A673 (cell line): ENCODE measurements around the gene SPRR1B.

Experiments
- CTCF ChIP-seq: fragments of 300-800, 200-600 bp; sonication (generic); conservative IDR thresholded peaks from 2 replicates; pipeline ENCODE4 v1.5.1; 2017; ENCODE audit warnings: low read depth, mild to moderate bottlenecking, antibody characterized with exemption, low read length, moderate library complexity, mixed read lengths
- EZH2 ChIP-seq: fragments of 200-600 bp; sonication (generic); IDR thresholded peaks from 2 replicates; pipeline ENCODE4 v1.6.1; 2017; ENCODE audit warnings: borderline replicate concordance, low read depth, mild to moderate bottlenecking, mixed read lengths, antibody characterized with exemption, low read length; ENCODE audit not compliant: poor library complexity, severe bottlenecking

- TF ChIP-seq EZH2: no peak
- TF ChIP-seq CTCF: no peak
These were observed 44.4 kb upstream of the SPRR1B start for GRCh38 chr1:152986578-152986977.
